NCI-H1092 treated with DMSO at 0.1 percent for 48 hours (cell line): ENCODE results near the gene UBAP2.
"Not testable (repeated sequence)": the region's sequence is repeated elsewhere in the genome, so short reads cannot be mapped to it uniquely, and the experiment has no call there.

Source experiments
- DNase-seq: peaks from one replicate; lab custom pipeline; 2025; lab: John Stamatoyannopoulos, UW

The UBAP2 gene

GRCh38 chr9:33988219-33988890 lies 60.3 kb downstream of the UBAP2 start:
- no peak for DNase-seq

GRCh38 chr9:33976414-33976813 lies 72.3 kb downstream of the UBAP2 start:
- no peak for DNase-seq

- DNase-seq = no peak
Observed at GRCh38 chr9:33972698-33973097, 76.0 kb downstream of the UBAP2 start.

GRCh38 chr9:33964086-33964768 lies 84.5 kb downstream of the UBAP2 start:
- no peak for DNase-seq

GRCh38 chr9:33962468-33962867 lies 86.2 kb downstream of the UBAP2 start:
- not testable (repeated sequence) for DNase-seq

- no peak for DNase-seq
Observed at GRCh38 chr9:33959725-33960124, 89.0 kb downstream of the UBAP2 start.

GRCh38 chr9:33956544-33956943 lies 92.1 kb downstream of the UBAP2 start:
- no peak for DNase-seq

GRCh38 chr9:33952066-33952465 lies 96.6 kb downstream of the UBAP2 start:
- no peak for DNase-seq

GRCh38 chr9:33950371-33950770 lies 98.3 kb downstream of the UBAP2 start:
- DNase-seq = no peak

GRCh38 chr9:33946779-33947535 lies 101.7 kb downstream of the UBAP2 start:
- no peak for DNase-seq

GRCh38 chr9:33943389-33943788 lies 105.3 kb downstream of the UBAP2 start:
- DNase-seq = no peak

GRCh38 chr9:33942471-33943083 lies 106.1 kb downstream of the UBAP2 start:
- no peak for DNase-seq

GRCh38 chr9:33939924-33940874 lies 108.5 kb downstream of the UBAP2 start:
- DNase-seq = no peak

GRCh38 chr9:33934188-33934878 lies 114.4 kb downstream of the UBAP2 start:
- DNase-seq = no peak

GRCh38 chr9:33932078-33932807 lies 116.4 kb downstream of the UBAP2 start:
- no peak for DNase-seq

GRCh38 chr9:33931326-33931725 lies 117.4 kb downstream of the UBAP2 start:
- DNase-seq = no peak

- no peak for DNase-seq
Observed at GRCh38 chr9:33927694-33928093, 121.0 kb downstream of the UBAP2 start.

GRCh38 chr9:33926746-33927485 lies 121.8 kb downstream of the UBAP2 start:
- no peak for DNase-seq
